IPS-20b (cell line): ENCODE results near the gene GOLGA8J.
"Not testable (repeated sequence)": the region's sequence is repeated elsewhere in the genome, so short reads cannot be mapped to it uniquely, and the experiment has no call there.

Experiments used
- H3K27ac ChIP-seq: one replicate; pipeline ENCODE4 v1.5.1; 2013; ENCODE audit warnings: low read length
- H3K27me3 ChIP-seq: 2 replicates; pipeline ENCODE4 v1.6.1; 2013; ENCODE audit warnings: mild to moderate bottlenecking, low read length, inconsistent platforms; ENCODE audit not compliant: insufficient read depth
- H3K36me3 ChIP-seq: 2 replicates; pipeline ENCODE4 v1.6.1; 2013; ENCODE audit warnings: low read depth, mild to moderate bottlenecking, inconsistent platforms, low read length, moderate library complexity; ENCODE audit not compliant: insufficient read depth
- H3K4me1 ChIP-seq: 2 replicates; pipeline ENCODE4 v1.6.1; 2013; ENCODE audit warnings: mild to moderate bottlenecking, control low read depth, inconsistent platforms, low read length, moderate library complexity; ENCODE audit not compliant: insufficient read depth
- H3K4me3 ChIP-seq: 2 replicates; pipeline ENCODE4 v1.5.1; 2013; ENCODE audit warnings: mild to moderate bottlenecking, low read length, inconsistent platforms
- H3K9ac ChIP-seq: 2 replicates; pipeline ENCODE4 v1.6.1; 2013; ENCODE audit warnings: low read depth, mild to moderate bottlenecking, inconsistent platforms, low read length, moderate library complexity
- H3K9me3 ChIP-seq: 2 replicates; pipeline ENCODE4 v1.6.1; 2013; ENCODE audit warnings: mild to moderate bottlenecking, low read depth, low read length, inconsistent platforms; ENCODE audit not compliant: insufficient read depth

The GOLGA8J gene

GRCh38 chr15:30046430-30046829 lies 36.3 kb upstream of the GOLGA8J start:
- Histone ChIP-seq H3K27me3 (no peaks in the 10 kb centered on the region), H3K36me3 (no peaks in the 10 kb centered on the region), H3K9ac (no peak overlapping the region)

GRCh38 chr15:30055604-30056003 lies 27.2 kb upstream of the GOLGA8J start:
- Histone ChIP-seq H3K9me3 (no peaks in the 10 kb centered on the region), H3K4me1 (no peaks in the 10 kb centered on the region), H3K36me3 (no peaks in the 10 kb centered on the region), H3K4me3 (no peak overlapping the region), H3K27ac (no peak overlapping the region), H3K27me3 (no peaks in the 10 kb centered on the region), H3K9ac (no peak overlapping the region)

More at GRCh38 chr15:30046430-30046829, 36.3 kb upstream of the GOLGA8J start:
- H3K4me3 ChIP-seq, result no peak overlapping the region
- no peaks in the 10 kb centered on the region for H3K4me1 ChIP-seq
- no peak overlapping the region for H3K27ac ChIP-seq
- no peaks in the 10 kb centered on the region for H3K9me3 ChIP-seq

- Histone ChIP-seq H3K9me3 (no peaks in the 10 kb centered on the region), H3K27me3 (no peaks in the 10 kb centered on the region), H3K36me3 (no peaks in the 10 kb centered on the region), H3K4me3 (no peak overlapping the region), H3K4me1 (no peaks in the 10 kb centered on the region), H3K9ac (no peak overlapping the region), H3K27ac (no peak overlapping the region)
Observed at GRCh38 chr15:30056166-30056565, 26.6 kb upstream of the GOLGA8J start.

- Histone ChIP-seq H3K36me3 (no peaks in the 10 kb centered on the region), H3K27me3 (no peaks in the 10 kb centered on the region), H3K9ac (no peak overlapping the region), H3K4me1 (no peaks in the 10 kb centered on the region), H3K4me3 (no peak overlapping the region), H3K9me3 (no peaks in the 10 kb centered on the region), H3K27ac (no peak overlapping the region)
Observed at GRCh38 chr15:30059771-30060170, 23.0 kb upstream of the GOLGA8J start.

- H3K27me3 ChIP-seq, result no peaks in the 10 kb centered on the region
- H3K9me3 ChIP-seq, result no peaks in the 10 kb centered on the region
- H3K4me1 ChIP-seq, result no peaks in the 10 kb centered on the region
- no peak overlapping the region for H3K4me3 ChIP-seq
- no peaks in the 10 kb centered on the region for H3K36me3 ChIP-seq
- H3K9ac ChIP-seq, result no peak overlapping the region
- H3K27ac ChIP-seq, result no peak overlapping the region
Observed at GRCh38 chr15:30062881-30063280, 19.9 kb upstream of the GOLGA8J start.

- Histone ChIP-seq H3K36me3 (no peaks in the 10 kb centered on the region), H3K9ac (no peak overlapping the region), H3K27ac (no peak overlapping the region), H3K27me3 (no peaks in the 10 kb centered on the region), H3K9me3 (no peaks in the 10 kb centered on the region), H3K4me1 (no peaks in the 10 kb centered on the region), H3K4me3 (no peak overlapping the region)
Observed at GRCh38 chr15:30063835-30064546, 18.8 kb upstream of the GOLGA8J start.

GRCh38 chr15:30065025-30065801 lies 17.5 kb upstream of the GOLGA8J start:
- H3K36me3 ChIP-seq, result no peaks in the 10 kb centered on the region
- no peaks in the 10 kb centered on the region for H3K27me3 ChIP-seq
- no peaks in the 10 kb centered on the region for H3K9me3 ChIP-seq
- no peak overlapping the region for H3K4me3 ChIP-seq
- no peak overlapping the region for H3K9ac ChIP-seq
- H3K27ac ChIP-seq, result no peak overlapping the region
- no peaks in the 10 kb centered on the region for H3K4me1 ChIP-seq

GRCh38 chr15:30068326-30068725 lies 14.4 kb upstream of the GOLGA8J start:
- no peaks in the 10 kb centered on the region for H3K4me1 ChIP-seq
- no peak overlapping the region for H3K27ac ChIP-seq
- no peak overlapping the region for H3K4me3 ChIP-seq
- no peaks in the 10 kb centered on the region for H3K27me3 ChIP-seq
- no peaks in the 10 kb centered on the region for H3K9me3 ChIP-seq
- H3K36me3 ChIP-seq, result no peaks in the 10 kb centered on the region
- H3K9ac ChIP-seq, result no peak overlapping the region

GRCh38 chr15:30072630-30073029 lies 10.1 kb upstream of the GOLGA8J start:
- no peak overlapping the region for H3K9ac ChIP-seq
- no peaks in the 10 kb centered on the region for H3K27me3 ChIP-seq
- no peaks in the 10 kb centered on the region for H3K36me3 ChIP-seq
- no peak overlapping the region for H3K4me3 ChIP-seq
- no peaks in the 10 kb centered on the region for H3K4me1 ChIP-seq
- H3K27ac ChIP-seq, result no peak overlapping the region
- H3K9me3 ChIP-seq, result no peaks in the 10 kb centered on the region

GRCh38 chr15:30073915-30074314 lies 8.8 kb upstream of the GOLGA8J start:
- H3K27ac ChIP-seq, result no peak overlapping the region
- H3K9me3 ChIP-seq, result no peaks in the 10 kb centered on the region
- H3K9ac ChIP-seq, result no peak overlapping the region
- no peaks in the 10 kb centered on the region for H3K4me1 ChIP-seq
- no peaks in the 10 kb centered on the region for H3K36me3 ChIP-seq
- H3K27me3 ChIP-seq, result no peaks in the 10 kb centered on the region
- no peak overlapping the region for H3K4me3 ChIP-seq

GRCh38 chr15:30080816-30081215 lies 1.9 kb upstream of the GOLGA8J start:
- not testable (repeated sequence) for H3K9ac ChIP-seq, H3K27ac ChIP-seq, H3K36me3 ChIP-seq, H3K4me3 ChIP-seq, H3K4me1 ChIP-seq, H3K9me3 ChIP-seq, H3K27me3 ChIP-seq

- not testable (repeated sequence) for H3K4me3 ChIP-seq, H3K27ac ChIP-seq, H3K4me1 ChIP-seq, H3K27me3 ChIP-seq, H3K36me3 ChIP-seq, H3K9me3 ChIP-seq, H3K9ac ChIP-seq
Observed at GRCh38 chr15:30097827-30098226, 15.1 kb downstream of the GOLGA8J start.
